IMR-90 (cell line): ENCODE measurements around the gene ERP29. TPM values are rescaled to one million over a fixed set of nuclear protein-coding genes. Genes with fewer than 3 reads are reported as not detected.

Source experiments
- ATAC-seq: fragments of 200-7000 bp; cut with Tn5 transposase; 2 replicates; pipeline ENCODE4 v1.9.1; 2020; ENCODE audit warnings: low read depth, mild to moderate bottlenecking, moderate library complexity
- BruUV-seq: library from RNA; stranded (reverse); fragments of 400-500 nt; replicated peaks from 2 replicates; lab custom pipeline; 2021; lab: Mats Ljungman, UMichigan
- CTCF ChIA-PET: fragments of 300-600 bp; formaldehyde crosslinking; extraction: SDS; loops from one replicate; lab custom pipeline; 2021; ENCODE audit warnings: antibody characterized with exemption; lab: Yijun Ruan, JAX
- POLR2A ChIA-PET: fragments of 300-600 bp; sonication (Branson Sonifier 250); formaldehyde crosslinking; loops from one replicate; lab custom pipeline; 2022; ENCODE audit warnings: antibody characterized with exemption; ENCODE audit not compliant: unreplicated experiment; lab: Charles Lee
- DNase-seq: peaks from one replicate; pipeline ENCODE4 v3.0.0; 2013
- H2AFZ ChIP-seq: replicated peaks from 2 replicates; pipeline ENCODE3; 2013; ENCODE audit warnings: low read length, mild to moderate bottlenecking; ENCODE audit not compliant: poor library complexity
- H2AK5ac ChIP-seq: 2 replicates; pipeline ENCODE4 v1.6.1; 2013; ENCODE audit warnings: low read depth, low read length, inconsistent platforms
- H2AK9ac ChIP-seq: replicated peaks from 2 replicates; pipeline ENCODE3; 2013; ENCODE audit warnings: mild to moderate bottlenecking, low read depth, low read length, moderate library complexity; ENCODE audit not compliant: poor library complexity
- H2BK120ac ChIP-seq: 2 replicates; pipeline ENCODE4 v1.6.1; 2013; ENCODE audit warnings: low read depth, low read length, inconsistent platforms
- H2BK15ac ChIP-seq: 3 replicates; pipeline ENCODE4 v1.6.1; 2013; ENCODE audit warnings: low read depth, low read length, inconsistent platforms
- H2BK20ac ChIP-seq: 2 replicates; pipeline ENCODE4 v1.6.1; 2013; ENCODE audit warnings: low read depth, mild to moderate bottlenecking, inconsistent platforms, low read length, moderate library complexity
- H2BK5ac ChIP-seq: 2 replicates; pipeline ENCODE4 v1.6.1; 2013; ENCODE audit warnings: mild to moderate bottlenecking, low read depth, low read length, inconsistent platforms; ENCODE audit not compliant: poor library complexity, severe bottlenecking
- H3K14ac ChIP-seq: replicated peaks from 2 replicates; pipeline ENCODE4 v1.6.1; 2013; ENCODE audit warnings: low read depth, low read length, inconsistent platforms
- H3K18ac ChIP-seq: 2 replicates; pipeline ENCODE4 v1.6.1; 2013; ENCODE audit warnings: low read depth, low read length, control low read depth
- H3K23ac ChIP-seq: 2 replicates; pipeline ENCODE4 v1.6.1; 2013; ENCODE audit warnings: low read depth, low read length, inconsistent platforms
- H3K27ac ChIP-seq: 2 replicates; pipeline ENCODE4 v1.5.1; 2013; ENCODE audit warnings: mild to moderate bottlenecking, control low read depth, low read length; ENCODE audit not compliant: insufficient read depth
- H3K27me3 ChIP-seq: 2 replicates; pipeline ENCODE4 v1.6.1; 2013; ENCODE audit warnings: low read length; ENCODE audit not compliant: control insufficient read depth, insufficient read depth
- H3K36me3 ChIP-seq: 2 replicates; pipeline ENCODE4 v1.6.1; 2013; ENCODE audit warnings: low read length, mixed read lengths; ENCODE audit not compliant: control insufficient read depth, insufficient read depth
- H3K4ac ChIP-seq: 2 replicates; pipeline ENCODE4 v1.6.1; 2013; ENCODE audit warnings: low read depth, low read length, inconsistent platforms
- H3K4me1 ChIP-seq: 2 replicates; pipeline ENCODE4 v1.6.1; 2013; ENCODE audit warnings: low read length, mixed read lengths; ENCODE audit not compliant: control insufficient read depth, insufficient read depth
- H3K4me2 ChIP-seq: 2 replicates; pipeline ENCODE4 v1.6.1; 2013; ENCODE audit warnings: low read depth, mild to moderate bottlenecking, control low read depth, low read length, moderate library complexity
- H3K4me3 ChIP-seq: 2 replicates; pipeline ENCODE4 v1.5.1; 2013; ENCODE audit warnings: low read depth, mild to moderate bottlenecking, control low read depth, low read length, moderate library complexity; ENCODE audit not compliant: insufficient read depth
- H3K56ac ChIP-seq: 2 replicates; pipeline ENCODE4 v1.6.1; 2013; ENCODE audit warnings: low read length, inconsistent platforms; ENCODE audit not compliant: insufficient read depth; ENCODE audit errors: extremely low read depth
- H3K79me1 ChIP-seq, 2 experiments: 2 replicates each; pipeline ENCODE4 v1.6.1; 2013; ENCODE audit warnings: low read length in 2 of 2, inconsistent platforms in 1 of 2, low read depth in 1 of 2
- H3K9ac ChIP-seq: 2 replicates; pipeline ENCODE4 v1.6.1; 2013; ENCODE audit warnings: low read depth, low read length, control low read depth
- H3K9me1 ChIP-seq: 2 replicates; pipeline ENCODE4 v1.6.1; 2013; ENCODE audit warnings: low read length, inconsistent platforms; ENCODE audit not compliant: insufficient read depth
- H3K9me3 ChIP-seq: 2 replicates; pipeline ENCODE4 v1.6.1; 2013; ENCODE audit warnings: low read length; ENCODE audit not compliant: control insufficient read depth, insufficient read depth
- H4K20me1 ChIP-seq: 2 replicates; pipeline ENCODE4 v1.6.1; 2013; ENCODE audit warnings: low read length, inconsistent platforms; ENCODE audit not compliant: insufficient read depth
- H4K5ac ChIP-seq: 2 replicates; pipeline ENCODE4 v1.6.1; 2013; ENCODE audit warnings: mild to moderate bottlenecking, low read depth, low read length, control low read depth
- H4K8ac ChIP-seq, 2 experiments: 2 replicates each; pipeline ENCODE4 v1.6.1; 2013; ENCODE audit warnings: low read depth in 2 of 2, low read length in 2 of 2, control low read depth in 1 of 2, inconsistent platforms in 1 of 2
- H4K91ac ChIP-seq: 2 replicates; pipeline ENCODE4 v1.6.1; 2013; ENCODE audit warnings: low read depth, low read length, inconsistent platforms; ENCODE audit not compliant: insufficient read depth
- RCOR1 ChIP-seq: IDR thresholded peaks from 2 replicates; pipeline ENCODE4 v1.6.1; 2012; ENCODE audit warnings: mild to moderate bottlenecking, low read length, improper control_type of control experiment; ENCODE audit not compliant: insufficient replicate concordance
- RFX5 ChIP-seq: IDR thresholded peaks from 2 replicates; pipeline ENCODE4 v1.8.0; 2012; ENCODE audit warnings: low read depth, mild to moderate bottlenecking, low read length, moderate library complexity
- WGBS, 2 experiments: methylation state at CpG; one replicate each; pipeline versions ENCODE4 v1.1.5 to v1.1.7; 2013; ENCODE audit warnings: missing lambda C conversion rate in 2 of 2; ENCODE audit not compliant: insufficient read length in 1 of 2; ENCODE audit errors: extremely low coverage in 2 of 2; 5-methylcytosine and 5-hydroxymethylcytosine counted together
- dilution Hi-C: fragments of 300-500 bp; cut with HindIII; formaldehyde crosslinking; loops from one replicate; pipeline ENCODE4 v1.14.3; 2018; ENCODE audit warnings: low sequenced_read_pairs; ENCODE audit not compliant: unreplicated experiment
- in situ Hi-C: fragments of 300-500 bp; cut with MboI; formaldehyde crosslinking; loops from 3 replicates; pipeline ENCODE4 v1.14.3; 2019; ENCODE audit warnings: low sequenced_read_pairs, inconsistent platforms, mixed read lengths
- intact Hi-C: fragments of 100-400 bp; cut with micrococcal nuclease; formaldehyde crosslinking; loops from 2 replicates; pipeline ENCODE4 v1.10.0; 2022
- polyA plus RNA-seq, 3 experiments: library from polyadenylated mRNA; depleted of rRNA; stranded (reverse); fragments of >200 nt; gene quantifications; 2 replicates each; pipeline ENCODE4 v1.2.3, GENCODE V29; 2012; ENCODE audit warnings: low replicate concordance in 1 of 3
- total RNA-seq: library from RNA; depleted of rRNA; stranded (reverse); fragments of >200 nt; gene quantifications from 2 replicates; pipeline ENCODE4 v1.2.3, GENCODE V29; 2012
- TF ChIP-seq, protein P1 (sequence below): fragments of 150-350 bp; IDR thresholded peaks from 2 replicates; pipeline ENCODE4 v1.6.1; 2017; ENCODE audit warnings: mild to moderate bottlenecking, antibody characterized with exemption, low read length, low read depth
- TF ChIP-seq, protein P2 (sequence below): fragments of 150-350 bp; IDR thresholded peaks from 2 replicates; pipeline ENCODE4 v1.6.1; 2016; ENCODE audit warnings: low read depth, mild to moderate bottlenecking, low read length, moderate library complexity, borderline replicate concordance
- TF ChIP-seq, protein P3 (sequence below): conservative IDR thresholded peaks from 2 replicates; pipeline ENCODE4 v1.5.1; 2012; ENCODE audit warnings: mild to moderate bottlenecking, low read depth, low read length, improper control_type of control experiment

Gene ERP29
- total and polyA plus RNA-seq, 2 of the 4 experiments (the other 2 are of a cell fraction): 30.3 to 98.8 TPM

GRCh38 chr12:112049351-112049750 is 36.1 kb downstream of the ERP29 start:
- Histone ChIP-seq H4K8ac (no peak overlapping the region), H3K79me1 (peaks cover 17 to 20% of the 10 kb centered on the region in 2 experiments), H3K9me3 (no peaks in the 10 kb centered on the region), H3K27ac (no peak overlapping the region), H2BK5ac (no peak overlapping the region), H3K9me1 (peaks cover 4% of the 10 kb centered on the region), H2BK20ac (no peak overlapping the region), H2BK120ac (no peak overlapping the region), H4K20me1 (no peaks in the 10 kb centered on the region; the same call in 1 of the 2 replicates), H3K9ac (no peak overlapping the region), H3K4me1 (peaks cover 5% of the 10 kb centered on the region), H3K23ac (no peak overlapping the region), H3K27me3 (no peaks in the 10 kb centered on the region), H3K36me3 (peaks cover 40% of the 10 kb centered on the region), H2BK15ac (no peak overlapping the region), H3K4me2 (no peak overlapping the region), H4K91ac (no peak overlapping the region), H4K5ac (no peak overlapping the region), H2AFZ (no peak overlapping the region), H3K18ac (no peak overlapping the region), H3K14ac (no peak overlapping the region), H3K56ac (no peak overlapping the region), H3K4ac (no peak overlapping the region), H2AK9ac (no peak overlapping the region), H2AK5ac (no peak overlapping the region), H3K4me3 (no peak overlapping the region)
- ATAC-seq (no peak), DNase-seq (no peak)
- in situ Hi-C loops: no loop called here
- POLR2A ChIA-PET: no interaction called here
- dilution Hi-C loops: no loop called here
- 93% methylated on average over 3 of the region's 13 CpGs; no CpG with 5 or more reads in 1 of the 2 experiments for WGBS, 2 experiments
- CTCF ChIA-PET: no interaction called here
- BruUV-seq: no TSS peak
- intact Hi-C loops: loop anchor here (10.0 kb wide), 1 partner anchor 85 kb away; no protein-coding TSS in a partner anchor
- TF ChIP-seq RCOR1 (no peak), RFX5 (no peak)
- TF ChIP-seq, protein P1, sequence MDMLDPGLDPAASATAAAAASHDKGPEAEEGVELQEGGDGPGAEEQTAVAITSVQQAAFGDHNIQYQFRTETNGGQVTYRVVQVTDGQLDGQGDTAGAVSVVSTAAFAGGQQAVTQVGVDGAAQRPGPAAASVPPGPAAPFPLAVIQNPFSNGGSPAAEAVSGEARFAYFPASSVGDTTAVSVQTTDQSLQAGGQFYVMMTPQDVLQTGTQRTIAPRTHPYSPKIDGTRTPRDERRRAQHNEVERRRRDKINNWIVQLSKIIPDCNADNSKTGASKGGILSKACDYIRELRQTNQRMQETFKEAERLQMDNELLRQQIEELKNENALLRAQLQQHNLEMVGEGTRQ: no peak
- TF ChIP-seq, protein P2, sequence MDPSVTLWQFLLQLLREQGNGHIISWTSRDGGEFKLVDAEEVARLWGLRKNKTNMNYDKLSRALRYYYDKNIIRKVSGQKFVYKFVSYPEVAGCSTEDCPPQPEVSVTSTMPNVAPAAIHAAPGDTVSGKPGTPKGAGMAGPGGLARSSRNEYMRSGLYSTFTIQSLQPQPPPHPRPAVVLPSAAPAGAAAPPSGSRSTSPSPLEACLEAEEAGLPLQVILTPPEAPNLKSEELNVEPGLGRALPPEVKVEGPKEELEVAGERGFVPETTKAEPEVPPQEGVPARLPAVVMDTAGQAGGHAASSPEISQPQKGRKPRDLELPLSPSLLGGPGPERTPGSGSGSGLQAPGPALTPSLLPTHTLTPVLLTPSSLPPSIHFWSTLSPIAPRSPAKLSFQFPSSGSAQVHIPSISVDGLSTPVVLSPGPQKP: no peak
- TF ChIP-seq, protein P3, sequence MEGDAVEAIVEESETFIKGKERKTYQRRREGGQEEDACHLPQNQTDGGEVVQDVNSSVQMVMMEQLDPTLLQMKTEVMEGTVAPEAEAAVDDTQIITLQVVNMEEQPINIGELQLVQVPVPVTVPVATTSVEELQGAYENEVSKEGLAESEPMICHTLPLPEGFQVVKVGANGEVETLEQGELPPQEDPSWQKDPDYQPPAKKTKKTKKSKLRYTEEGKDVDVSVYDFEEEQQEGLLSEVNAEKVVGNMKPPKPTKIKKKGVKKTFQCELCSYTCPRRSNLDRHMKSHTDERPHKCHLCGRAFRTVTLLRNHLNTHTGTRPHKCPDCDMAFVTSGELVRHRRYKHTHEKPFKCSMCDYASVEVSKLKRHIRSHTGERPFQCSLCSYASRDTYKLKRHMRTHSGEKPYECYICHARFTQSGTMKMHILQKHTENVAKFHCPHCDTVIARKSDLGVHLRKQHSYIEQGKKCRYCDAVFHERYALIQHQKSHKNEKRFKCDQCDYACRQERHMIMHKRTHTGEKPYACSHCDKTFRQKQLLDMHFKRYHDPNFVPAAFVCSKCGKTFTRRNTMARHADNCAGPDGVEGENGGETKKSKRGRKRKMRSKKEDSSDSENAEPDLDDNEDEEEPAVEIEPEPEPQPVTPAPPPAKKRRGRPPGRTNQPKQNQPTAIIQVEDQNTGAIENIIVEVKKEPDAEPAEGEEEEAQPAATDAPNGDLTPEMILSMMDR: no peak
